22Rv1 (cell line): Measurements from ENCODE around the gene MAP4.

Experiments
- H3K27ac ChIP-seq: fragments of 450-650 bp; 2 replicates; pipeline ENCODE4 v1.5.1; 2017
- CTCF ChIP-seq: fragments of 450-650 bp; IDR thresholded peaks from 2 replicates; pipeline ENCODE4 v1.5.1; 2017; ENCODE audit warnings: mild to moderate bottlenecking
- ZFX ChIP-seq: fragments of 450-650 bp; IDR thresholded peaks from 2 replicates; pipeline ENCODE4 v1.6.1; 2017; ENCODE audit warnings: antibody characterized with exemption, borderline replicate concordance

The MAP4 gene

GRCh38 chr3:47961036-47961435 lies 55.2 kb downstream of the MAP4 start:
- no peak for TF ChIP-seq ZFX
- no peak for TF ChIP-seq CTCF
- no peak overlapping the region for H3K27ac ChIP-seq

GRCh38 chr3:47956521-47956920 lies 59.7 kb downstream of the MAP4 start:
- H3K27ac ChIP-seq: no peak overlapping the region
- TF ChIP-seq ZFX: no peak
- no peak for TF ChIP-seq CTCF

- no peak for TF ChIP-seq ZFX
- TF ChIP-seq CTCF: no peak
- H3K27ac ChIP-seq: peak overlapping the region; percentile 30; the same call in 1 of the 2 replicates
Measured at GRCh38 chr3:47954567-47954966, 61.6 kb downstream of the MAP4 start.

- TF ChIP-seq CTCF (no peak), ZFX (no peak)
- H3K27ac ChIP-seq: no peak overlapping the region
Measured at GRCh38 chr3:47950453-47951169, 65.6 kb downstream of the MAP4 start.

GRCh38 chr3:47949979-47950378 lies 66.2 kb downstream of the MAP4 start:
- no peak for TF ChIP-seq ZFX
- TF ChIP-seq CTCF: no peak
- no peak overlapping the region for H3K27ac ChIP-seq

GRCh38 chr3:47940232-47940631 lies 76.0 kb downstream of the MAP4 start:
- no peak for TF ChIP-seq ZFX

GRCh38 chr3:47932421-47932820 lies 83.8 kb downstream of the MAP4 start:
- no peak overlapping the region for H3K27ac ChIP-seq
- TF ChIP-seq CTCF (no peak), ZFX (no peak)

More at GRCh38 chr3:47940232-47940631, 76.0 kb downstream of the MAP4 start:
- H3K27ac ChIP-seq: no peak overlapping the region

GRCh38 chr3:47930979-47931378 lies 85.2 kb downstream of the MAP4 start:
- H3K27ac ChIP-seq: no peak overlapping the region
- TF ChIP-seq ZFX (no peak), CTCF (no peak)
